HG02678 (cell line): ENCODE measurements around the gene HOXC11.

ENCODE experiments used
- ATAC-seq: cut with Tn5 transposase; IDR thresholded peaks from one replicate; pipeline ENCODE4 v1.9.1; 2021; ENCODE audit warnings: mild to moderate bottlenecking, moderate library complexity; ENCODE audit not compliant: unreplicated experiment

The HOXC11 gene

GRCh38 chr12:53972722-53973235 lies at the start of gene HOXC11:
Gene HOXC11, plus strand, starts transcription at chr12:53973126. Its CDS starts 116 bp downstream, at chr12:53973242.
- ATAC-seq = no peak

GRCh38 chr12:53924521-53925405 lies 48.2 kb upstream of the HOXC11 start:
- ATAC-seq = no peak

- ATAC-seq = no peak
Measured at GRCh38 chr12:53927220-53928029, 45.5 kb upstream of the HOXC11 start.

DNA sequence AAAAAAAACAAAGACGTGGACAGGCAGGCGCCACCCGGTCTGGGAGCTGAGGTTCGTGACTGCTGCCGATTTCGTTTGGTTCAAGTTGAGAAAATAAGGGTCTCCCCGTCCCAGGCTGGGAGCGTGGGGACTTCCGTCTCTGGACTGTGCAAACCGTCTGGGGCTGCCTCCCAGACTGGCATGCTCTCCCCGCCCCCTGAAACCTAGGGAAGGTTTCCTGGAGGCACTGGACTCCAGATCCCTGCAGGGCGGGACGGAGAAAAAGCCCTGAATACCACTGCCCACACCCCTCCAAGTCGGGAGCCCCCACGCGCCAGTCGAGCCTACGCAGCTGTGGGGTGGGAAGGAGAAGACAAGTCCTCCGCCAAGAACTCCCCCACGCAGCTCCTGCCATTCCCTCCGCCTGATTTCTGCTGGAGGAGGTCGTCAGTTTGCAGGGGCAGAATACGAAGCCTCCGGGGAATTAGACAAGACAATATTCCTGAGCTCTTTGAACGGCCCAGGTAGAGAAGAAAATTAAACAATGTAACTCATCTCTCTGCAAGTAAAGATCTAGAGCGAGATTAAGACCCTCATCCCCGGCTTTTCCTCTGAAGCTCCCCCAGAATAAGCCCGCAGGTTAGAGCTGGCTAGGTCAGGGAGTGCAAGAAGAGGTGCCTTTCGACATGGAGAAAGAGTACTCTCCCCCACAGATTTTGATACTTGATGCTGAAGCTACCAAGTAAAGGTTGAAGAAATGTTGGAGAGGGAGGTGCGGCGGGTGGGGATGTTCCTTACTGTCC lies 44.7 kb upstream of the HOXC11 start:
- no peak for ATAC-seq

GRCh38 chr12:53929527-53929926 lies 43.4 kb upstream of the HOXC11 start:
- ATAC-seq = no peak

GRCh38 chr12:53930591-53931255 lies 42.2 kb upstream of the HOXC11 start:
- ATAC-seq = no peak

DNA sequence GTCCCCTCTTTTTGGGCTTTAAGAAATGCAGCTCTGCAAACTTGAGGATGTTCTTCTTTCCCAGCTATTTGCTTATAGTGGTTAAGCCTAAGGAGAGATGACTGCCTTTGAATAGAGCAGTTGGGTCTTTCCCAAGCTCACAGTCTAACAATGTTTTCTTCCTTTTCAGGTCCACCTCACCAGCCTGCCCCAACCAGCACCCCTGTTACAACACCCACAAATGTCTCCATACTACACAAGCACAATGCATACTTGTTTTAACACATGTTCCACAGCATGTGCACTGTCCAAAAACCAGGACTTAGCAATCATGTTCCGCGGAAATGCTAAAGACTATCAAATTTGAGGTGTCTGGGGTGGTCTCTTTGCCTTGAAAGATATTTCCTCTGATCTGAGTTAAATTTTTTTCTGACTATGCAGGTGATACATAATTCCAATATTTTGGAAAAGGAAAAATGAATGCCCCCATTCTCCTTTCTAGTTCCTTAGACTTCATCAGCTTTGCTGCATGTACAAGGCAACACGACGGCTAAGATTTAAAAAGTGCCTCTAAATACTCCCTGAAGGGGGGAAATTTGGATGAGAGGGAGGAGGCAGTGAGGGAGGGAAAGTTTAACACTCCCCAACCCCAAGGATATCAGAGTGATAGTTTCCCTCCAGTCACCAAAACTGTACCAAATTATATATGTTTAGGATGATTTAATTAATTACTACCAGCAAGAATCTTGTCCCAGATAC lies 40.9 kb upstream of the HOXC11 start:
- no peak for ATAC-seq

GRCh38 chr12:53932915-53933314 lies 40.0 kb upstream of the HOXC11 start:
- no peak for ATAC-seq

DNA sequence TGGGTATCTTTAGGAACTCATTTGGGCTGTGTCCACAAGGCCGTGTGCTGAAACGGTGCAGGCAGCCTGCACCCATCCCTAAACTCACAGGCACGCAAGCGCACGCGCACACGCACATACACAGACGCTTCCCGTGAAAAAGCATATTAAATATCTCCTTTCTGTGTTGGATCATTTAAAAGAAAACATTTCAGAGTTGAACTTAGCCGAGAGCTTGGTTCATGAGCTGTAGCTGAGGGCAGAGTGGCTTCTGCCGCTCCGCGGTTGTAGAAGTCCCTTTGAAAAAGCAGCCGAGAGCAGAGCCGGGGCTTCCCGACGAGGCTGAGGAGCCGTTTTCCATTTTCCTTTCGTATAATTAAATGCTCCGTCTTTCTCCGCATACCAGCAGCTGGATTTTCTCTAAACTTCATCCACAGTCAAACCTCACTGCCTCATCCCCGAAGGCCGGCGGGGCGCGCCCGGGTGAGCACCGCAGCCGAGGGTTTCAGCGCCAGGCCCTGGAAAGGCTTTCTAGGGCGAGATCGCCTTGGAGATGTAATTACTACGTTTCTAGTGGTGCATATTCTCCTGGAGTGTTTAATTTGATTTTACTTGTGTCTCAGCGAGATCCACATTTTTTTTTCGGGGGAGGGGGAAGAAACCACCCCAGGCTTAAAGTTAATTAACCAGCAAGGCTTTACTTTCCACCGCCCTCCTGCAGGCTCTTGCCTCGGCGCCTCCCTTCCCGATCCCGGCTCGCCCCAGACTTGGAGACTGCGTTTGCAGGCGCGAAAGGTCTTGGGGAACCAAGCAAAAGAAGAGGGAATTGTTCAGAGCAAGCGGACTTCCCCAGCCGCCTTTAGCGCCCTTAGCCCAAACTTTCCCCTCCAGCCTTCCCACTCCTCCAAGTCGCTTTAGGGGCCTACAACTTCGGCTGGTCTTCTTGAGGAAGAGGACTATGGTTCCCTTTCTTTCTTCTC lies 37.3 kb upstream of the HOXC11 start:
- ATAC-seq = no peak

DNA sequence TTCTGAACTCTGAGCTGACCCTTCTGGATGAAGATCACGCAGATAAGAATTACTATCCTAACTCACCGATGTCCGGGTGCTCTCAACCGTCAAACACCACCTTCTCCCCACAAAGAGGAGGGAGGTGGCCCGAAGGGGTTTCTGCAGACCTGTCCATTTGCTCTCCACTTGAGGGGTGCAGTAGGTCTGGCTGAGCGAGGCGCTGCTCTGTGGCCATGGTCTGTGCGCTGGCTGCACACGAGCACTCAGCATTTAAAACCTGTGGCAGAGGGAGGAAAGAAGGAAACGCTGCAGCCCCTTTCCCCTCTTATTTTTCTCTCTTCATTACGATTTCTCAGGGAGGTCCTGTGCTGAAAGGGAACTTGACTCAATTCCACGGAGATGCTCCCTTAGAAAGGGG lies 35.8 kb upstream of the HOXC11 start:
- ATAC-seq = no peak

DNA sequence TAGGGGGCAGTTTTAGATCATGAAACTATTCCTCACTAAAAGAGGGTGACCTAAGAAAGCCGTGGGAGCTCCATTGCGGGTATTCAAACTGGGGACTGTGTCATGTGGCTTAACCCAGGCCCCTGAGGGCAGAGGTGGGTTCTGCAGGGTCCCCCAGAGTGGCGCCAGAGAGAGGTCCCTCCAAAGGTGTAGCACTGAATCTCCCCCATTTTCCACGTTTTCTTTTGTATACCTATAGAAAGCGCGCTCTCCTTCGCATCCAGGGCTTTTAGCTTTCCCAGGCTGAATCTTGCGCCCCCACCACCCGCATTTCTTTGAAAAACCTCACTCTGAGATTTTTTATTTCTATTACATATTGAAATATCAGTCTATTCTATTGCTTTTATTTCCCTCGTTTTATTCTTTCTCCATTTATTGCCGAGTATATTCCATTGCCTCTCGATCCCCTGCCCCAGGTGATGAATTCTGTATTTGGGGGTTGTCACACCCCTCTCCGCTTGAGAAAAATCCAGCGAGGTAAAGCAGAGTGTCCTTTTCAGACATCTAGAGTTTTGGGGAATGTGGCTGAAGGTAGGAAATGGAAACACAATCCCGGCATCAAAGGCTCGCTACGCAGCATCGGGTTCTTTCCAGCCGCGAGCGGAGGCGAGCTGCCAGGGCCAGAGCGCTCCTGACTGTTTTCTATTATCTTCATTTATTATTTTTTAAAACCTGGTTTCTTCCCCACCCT lies 35.2 kb upstream of the HOXC11 start:
- ATAC-seq = no peak

DNA sequence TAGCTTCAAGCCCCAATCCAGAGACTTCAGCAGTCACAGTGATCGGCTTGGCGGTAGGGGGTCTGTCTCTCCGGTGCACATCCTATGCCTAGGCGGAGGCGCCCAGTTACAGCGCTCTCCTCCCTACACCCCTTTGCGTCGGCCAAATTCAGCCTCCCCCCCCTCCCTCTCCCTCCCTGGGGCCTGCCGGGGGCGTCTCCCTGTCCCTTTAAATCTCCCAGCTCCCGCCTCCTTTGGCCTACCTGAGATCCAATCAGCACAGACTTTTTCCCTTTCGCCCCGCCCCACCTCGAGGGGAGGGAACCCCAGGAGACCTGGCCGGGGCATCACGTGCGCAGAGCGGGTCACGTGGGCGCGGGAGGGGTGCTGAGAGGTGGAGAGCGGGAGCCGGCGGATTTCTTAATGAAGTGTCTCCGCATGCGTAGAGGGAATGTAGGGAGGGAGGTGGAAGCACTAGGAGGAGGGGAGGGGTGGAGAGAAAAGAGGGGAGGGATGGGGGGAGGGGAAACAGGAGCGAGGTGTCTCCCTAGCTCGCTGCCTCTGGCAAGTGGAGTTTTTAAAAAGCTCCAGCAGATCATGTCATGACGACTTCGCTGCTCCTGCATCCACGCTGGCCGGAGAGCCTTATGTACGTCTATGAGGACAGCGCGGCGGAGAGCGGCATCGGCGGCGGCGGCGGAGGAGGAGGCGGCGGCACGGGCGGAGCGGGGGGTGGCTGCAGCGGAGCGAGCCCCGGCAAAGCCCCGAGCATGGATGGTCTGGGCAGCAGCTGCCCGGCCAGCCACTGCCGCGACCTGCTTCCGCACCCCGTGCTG lies 34.4 kb upstream of the HOXC11 start, which contains the start of gene HOXC13:
TSS of gene HOXC13 (plus strand) at position 506 of the 815 bp plus-strand sequence. CDS start at position 582, 76 bp downstream.
- no peak for ATAC-seq

DNA sequence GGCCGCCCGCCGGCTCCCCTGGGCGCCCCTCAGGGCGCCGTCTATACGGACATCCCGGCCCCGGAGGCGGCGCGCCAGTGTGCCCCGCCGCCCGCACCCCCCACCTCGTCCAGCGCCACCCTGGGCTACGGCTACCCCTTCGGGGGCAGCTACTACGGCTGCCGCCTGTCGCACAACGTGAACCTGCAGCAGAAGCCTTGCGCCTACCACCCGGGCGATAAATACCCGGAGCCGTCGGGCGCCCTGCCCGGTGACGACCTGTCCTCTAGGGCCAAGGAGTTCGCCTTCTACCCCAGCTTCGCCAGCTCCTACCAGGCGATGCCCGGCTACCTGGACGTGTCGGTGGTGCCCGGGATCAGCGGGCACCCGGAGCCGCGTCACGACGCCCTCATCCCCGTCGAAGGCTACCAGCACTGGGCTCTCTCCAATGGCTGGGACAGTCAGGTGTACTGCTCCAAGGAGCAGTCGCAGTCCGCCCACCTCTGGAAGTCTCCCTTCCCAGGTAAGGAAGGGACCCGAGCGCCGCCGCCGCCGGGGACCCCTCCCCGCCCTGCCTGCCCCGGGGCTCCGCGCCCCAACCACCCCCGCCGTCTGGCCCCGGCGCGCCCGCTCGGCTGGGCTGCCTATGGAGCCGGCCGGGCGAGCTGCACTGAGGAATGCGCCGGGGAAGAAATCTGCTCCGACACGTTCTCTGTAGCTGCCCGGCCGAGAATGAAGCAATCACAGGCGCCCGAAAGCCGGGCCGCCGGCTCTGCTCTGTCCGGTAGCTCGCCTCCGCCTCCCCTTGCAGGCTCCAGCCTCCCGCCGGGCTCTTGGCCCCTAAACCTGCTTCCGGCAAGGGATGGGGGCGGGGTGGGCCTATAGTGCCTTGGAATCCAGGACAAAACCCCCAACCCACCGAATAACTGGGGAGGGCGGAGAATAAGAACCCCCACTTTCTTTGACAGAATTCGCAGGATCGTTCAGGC lies 33.5 kb upstream of the HOXC11 start:
- ATAC-seq = no peak

- ATAC-seq = no peak
Measured at GRCh38 chr12:53940443-53941014, 32.4 kb upstream of the HOXC11 start.

- ATAC-seq = no peak
Measured at GRCh38 chr12:53941187-53941586, 31.7 kb upstream of the HOXC11 start.
